ENCODE data around the gene ABLIM3.

The ABLIM3 gene

GRCh38 chr5:149301744-149302380 is 160.6 kb downstream of the ABLIM3 start:
- DNase-seq (ENCODE audit: low read depth in 2 of 3, low spot score in 2 of 3), result no peak

GRCh38 chr5:149302641-149303040 is 161.3 kb downstream of the ABLIM3 start:
- no peak for DNase-seq (ENCODE audit: low read depth in 2 of 3, low spot score in 2 of 3)

GRCh38 chr5:149303210-149303609 is 161.9 kb downstream of the ABLIM3 start:
- DNase-seq (ENCODE audit: low read depth in 2 of 3, low spot score in 2 of 3), result no peak

DNA sequence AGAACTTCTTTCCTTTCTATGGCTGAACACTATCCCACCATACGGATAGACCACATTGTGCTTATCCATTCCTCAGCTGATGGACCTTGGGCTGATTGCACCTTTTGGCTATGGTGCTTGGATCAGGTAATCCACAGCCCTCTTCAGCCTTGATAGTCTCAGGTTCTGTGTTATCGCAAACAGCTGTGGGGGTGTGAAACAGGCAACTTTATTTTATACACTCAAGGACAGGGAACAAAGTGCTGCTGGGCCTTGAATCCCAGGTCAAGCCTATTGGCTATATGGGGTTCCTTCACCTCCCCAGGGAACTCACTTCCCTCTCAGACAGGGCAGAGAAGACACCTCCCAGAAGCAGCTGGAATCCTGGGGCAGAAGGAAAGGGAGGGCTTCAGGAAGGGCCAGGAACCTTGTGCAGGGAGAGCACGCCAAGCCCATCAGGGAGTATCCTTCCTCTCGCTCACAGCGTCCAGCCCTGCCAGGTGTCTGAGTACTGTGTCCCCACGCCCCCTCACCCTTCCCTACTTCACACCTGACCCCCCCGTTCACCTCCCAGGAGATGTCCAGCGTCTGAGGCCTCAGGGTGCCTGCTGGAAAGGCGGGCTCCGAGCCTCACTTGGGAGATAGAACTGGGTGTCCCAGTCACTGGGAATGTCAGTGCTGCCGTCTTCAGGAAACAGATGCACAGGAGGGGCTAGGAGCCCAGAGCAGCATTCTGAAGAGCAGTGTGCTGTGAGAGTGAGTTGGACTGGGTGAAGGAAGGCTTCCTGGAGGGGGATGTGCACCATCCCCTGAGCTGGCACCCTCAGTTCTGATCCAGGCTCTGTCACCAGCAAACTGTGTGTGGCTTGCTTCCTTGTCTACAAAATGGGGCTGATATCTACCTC is 163.1 kb downstream of the ABLIM3 start:
- no peak for DNase-seq (ENCODE audit: low read depth in 2 of 3, low spot score in 2 of 3)

GRCh38 chr5:149309354-149309753 is 168.1 kb downstream of the ABLIM3 start:
- DNase-seq (ENCODE audit: low read depth in 2 of 3, low spot score in 2 of 3), result no peak

Data from activated CD8-positive, alpha-beta memory T cell treated with anti-CD3 and anti-CD28 coated beads for 48 hours (primary cell).